GM12878 (cell line): Measurements from ENCODE around the gene EDEM2. TPM values are rescaled to one million over a fixed set of nuclear protein-coding genes. Genes with fewer than 3 reads are reported as not detected.

ENCODE experiments used
- ATAC-seq: fragments of 200-7000 bp; cut with Tn5 transposase; 3 replicates; pipeline ENCODE4 v1.9.1; 2020; ENCODE audit warnings: mild to moderate bottlenecking, moderate library complexity
- BruUV-seq: library from RNA; stranded (reverse); fragments of 400-500 nt; replicated peaks from 2 replicates; lab custom pipeline; 2021; lab: Mats Ljungman, UMichigan
- CTCF ChIA-PET: fragments of 300-600 bp; sonication (Branson Sonifier 250); formaldehyde crosslinking; extraction: SDS; loops from one replicate; lab custom pipeline; 2021; ENCODE audit warnings: inconsistent platforms; lab: Yijun Ruan, JAX
- POLR2A ChIA-PET: fragments of 350-600 bp; formaldehyde crosslinking; extraction: SDS; loops from one replicate; lab custom pipeline; 2021; ENCODE audit warnings: inconsistent platforms; lab: Charles Lee
- RAD21 ChIA-PET: fragments of 300-600 bp; sonication (Branson Sonifier 250); formaldehyde crosslinking; loops from one replicate; lab custom pipeline; 2023; ENCODE audit warnings: antibody characterized with exemption; ENCODE audit not compliant: unreplicated experiment; lab: Charles Lee
- SMC1A ChIA-PET: fragments of 300-600 bp; sonication (Branson Sonifier 250); formaldehyde crosslinking; loops from one replicate; lab custom pipeline; 2023; ENCODE audit not compliant: unreplicated experiment, uncharacterized antibody; lab: Charles Lee
- DNase-seq: peaks from one replicate; pipeline ENCODE4 v3.0.0-alpha.2; 2011; ENCODE audit warnings: low read depth, low spot score
- FAIRE-seq: peaks from 3 replicates; lab custom pipeline; 2011; peaks lifted over from hg19 to GRCh38; lab: Jason Lieb, UNC
- H2AFZ ChIP-seq: 2 replicates; pipeline ENCODE4 v1.6.0; 2011; ENCODE audit warnings: low read depth, low read length, control low read depth; ENCODE audit not compliant: control insufficient read depth
- H3K27ac ChIP-seq: 2 replicates; pipeline ENCODE4 v1.5.1; 2011; ENCODE audit warnings: control low read depth; ENCODE audit not compliant: control insufficient read depth, insufficient read depth
- H3K27me3 ChIP-seq, 2 experiments: replicated peaks in 1 of 2; 2 replicates each; pipeline versions ENCODE4 v1.6.0 to v1.6.1; 2011; ENCODE audit warnings: low read length in 1 of 2; ENCODE audit not compliant: control insufficient read depth in 2 of 2, insufficient read depth in 2 of 2
- H3K36me3 ChIP-seq, 2 experiments: 2 replicates each; pipeline ENCODE4 v1.5.1; 2011; ENCODE audit warnings: low read length in 1 of 2; ENCODE audit not compliant: control insufficient read depth in 2 of 2, insufficient read depth in 2 of 2
- H3K4me1 ChIP-seq: 2 replicates; pipeline ENCODE4 v1.6.1; 2011; ENCODE audit warnings: mild to moderate bottlenecking, low read length, moderate library complexity, mixed read lengths; ENCODE audit not compliant: control insufficient read depth, insufficient read depth
- H3K4me2 ChIP-seq: 2 replicates; pipeline ENCODE4 v1.6.0; 2011; ENCODE audit warnings: control low read depth; ENCODE audit not compliant: control insufficient read depth, insufficient read depth
- H3K4me3 ChIP-seq: fragments of 200-600 bp; sonication (generic); 2 replicates; pipeline ENCODE4 v1.5.1; 2016
- H3K79me2 ChIP-seq: 2 replicates; pipeline ENCODE4 v1.6.0; 2011; ENCODE audit warnings: low read length; ENCODE audit not compliant: control insufficient read depth, insufficient read depth
- H3K9ac ChIP-seq: 2 replicates; pipeline ENCODE4 v1.8.0; 2011; ENCODE audit warnings: low read length, control low read depth, mixed read lengths; ENCODE audit not compliant: control insufficient read depth, insufficient read depth
- H3K9me3 ChIP-seq: replicated peaks from 3 replicates; pipeline ENCODE4 v1.5.1; 2011; ENCODE audit warnings: mild to moderate bottlenecking, low read length; ENCODE audit not compliant: control insufficient read depth, insufficient read depth
- H4K20me1 ChIP-seq: 2 replicates; pipeline ENCODE4 v1.6.0; 2011; ENCODE audit not compliant: control insufficient read depth, insufficient read depth
- ASH2L ChIP-seq: fragments of 300-600, 200-600 bp; sonication (generic); IDR thresholded peaks from 2 replicates; pipeline ENCODE4 v1.6.1; 2017; ENCODE audit warnings: low read depth, mild to moderate bottlenecking, borderline replicate concordance
- EP300 ChIP-seq, 2 experiments: fragments of 150-350 bp in 1 of 2; IDR thresholded peaks; 2 replicates each; pipeline ENCODE4 v1.6.1; 2011 to 2012; ENCODE audit warnings: low read depth in 2 of 2, low read length in 2 of 2, borderline replicate concordance in 1 of 2, improper control_type of control experiment in 1 of 2, inconsistent platforms in 1 of 2; ENCODE audit not compliant: control insufficient read depth in 1 of 2
- GATAD2B ChIP-seq: fragments of 450-650 bp; conservative IDR thresholded peaks from 2 replicates; pipeline ENCODE4 v1.6.1; 2017; ENCODE audit warnings: low read depth, mild to moderate bottlenecking, moderate library complexity
- IKZF1 ChIP-seq: fragments of 450-650 bp; conservative IDR thresholded peaks from 2 replicates; pipeline ENCODE4 v1.6.1; 2017; ENCODE audit warnings: antibody characterized with exemption, mild to moderate bottlenecking
- JUND ChIP-seq: IDR thresholded peaks from 2 replicates; pipeline ENCODE4 v1.6.1; 2012; ENCODE audit warnings: low read depth, mild to moderate bottlenecking, low read length, improper control_type of control experiment, moderate library complexity
- LARP7 ChIP-seq: fragments of 450-650 bp; IDR thresholded peaks from 2 replicates; pipeline ENCODE4 v1.6.1; 2017; ENCODE audit warnings: mild to moderate bottlenecking
- POLR2A ChIP-seq: IDR thresholded peaks from 2 replicates; pipeline ENCODE4 v1.6.1; 2011; ENCODE audit warnings: low read depth, mild to moderate bottlenecking, low read length
- PRDM15 ChIP-seq: fragments of 450-650 bp; formaldehyde crosslinking; IDR thresholded peaks from 2 replicates; pipeline ENCODE4 v1.4.0; 2020; ENCODE audit warnings: mild to moderate bottlenecking, moderate library complexity
- ZNF274 ChIP-seq: IDR thresholded peaks from one replicate; pipeline ENCODE4 v1.8.0; 2011; ENCODE audit not compliant: insufficient read length, insufficient read depth
- WGBS: methylation state at CpG from one replicate; pipeline ENCODE4 v1.1.6; 2016; ENCODE audit warnings: low lambda C conversion rate; ENCODE audit not compliant: insufficient replicate concordance, insufficient coverage; ENCODE audit errors: missing lambda C conversion rate; 5-methylcytosine and 5-hydroxymethylcytosine counted together
- in situ Hi-C: fragments of 300-500 bp; cut with MboI; formaldehyde crosslinking; loops from 9 replicates; pipeline ENCODE4 v1.14.3; 2018; ENCODE audit warnings: mixed read lengths
- intact Hi-C: fragments of 100-400 bp; cut with micrococcal nuclease; formaldehyde crosslinking; loops from one replicate; pipeline ENCODE4 v1.14.2; 2022; ENCODE audit not compliant: unreplicated experiment
- polyA plus RNA-seq, 11 experiments: library from polyadenylated mRNA; depleted of rRNA in 4 of 11; unstranded in 6 of 11; stranded (reverse) in 5 of 11; fragments of >200 nt; fragmentation: Nextera tagmentation in 4 of 11; fragmentation: Illumina TruSeq in 1 of 11; extraction: Ambion mirVana in 4 of 11; extraction: Trizol in 1 of 11; gene quantifications; 1 replicate in 1 of 11; 2 replicates in 10 of 11; pipeline versions ENCODE4 v1.2.1 to v1.2.3, GENCODE V29; 2011 to 2016; ENCODE audit warnings: inconsistent platforms in 2 of 11, missing spikeins in 2 of 11, low read depth in 1 of 11
- total RNA-seq, 4 experiments: library from RNA; depleted of rRNA in 3 of 4; stranded (reverse); fragments of >200 nt in 3 of 4; fragmentation: Illumina TruSeq in 1 of 4; extraction: Trizol in 1 of 4; gene quantifications; 2 replicates each; pipeline versions ENCODE4 v1.2.1 to v1.2.3, GENCODE V29; 2013 to 2021

EDEM2 gene
- total and polyA plus RNA-seq, 10 of the 15 experiments (the other 5 are each of a cell fraction or from before 2014, with no cell fraction given) = 9.9 to 24.8 (median 14.8) TPM

DNA sequence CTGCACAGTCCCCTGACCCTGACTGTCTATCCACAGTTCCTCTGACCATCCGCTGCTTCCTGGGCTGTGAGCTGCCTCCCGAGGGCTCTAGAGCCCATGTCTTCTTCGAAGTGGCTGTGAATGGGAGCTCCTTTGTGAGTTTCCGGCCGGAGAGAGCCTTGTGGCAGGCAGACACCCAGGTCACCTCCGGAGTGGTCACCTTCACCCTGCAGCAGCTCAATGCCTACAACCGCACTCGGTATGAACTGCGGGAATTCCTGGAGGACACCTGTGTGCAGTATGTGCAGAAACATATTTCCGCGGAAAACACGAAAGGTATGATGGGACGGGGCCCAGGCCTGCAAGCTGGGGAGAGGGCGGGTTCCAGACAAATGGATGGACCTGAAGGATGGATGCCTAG, 29.0 kb upstream of the EDEM2 start:
- no peaks in the 10 kb centered on the region for H3K27me3 ChIP-seq
- ChIA-PET CTCF (no interaction called here), POLR2A (no interaction called here), RAD21 (no interaction called here), SMC1A (no interaction called here)
- no peaks in the 10 kb centered on the region for H4K20me1 ChIP-seq
- TF ChIP-seq ASH2L = no peak
- no peak for TF ChIP-seq JUND
- TF ChIP-seq GATAD2B = no peak
- TF ChIP-seq ZNF274 = no peak
- TF ChIP-seq POLR2A = no peak
- TF ChIP-seq PRDM15 (CRISPR knock-in tag) = no peak
- no peak for TF ChIP-seq LARP7
- TF ChIP-seq EP300 (IDR thresholded peaks at IDR 0.05; ENCODE audit: borderline replicate concordance in 1 of 2, control insufficient read depth in 1 of 2, low read depth in 2 of 2, low read length in 2 of 2) = no peak
- no peak for TF ChIP-seq IKZF1
- no peak overlapping the region for H3K27ac ChIP-seq
- intact Hi-C loops (no loop called here), in situ Hi-C loops (no loop called here)
- FAIRE-seq (no peak), ATAC-seq (no peak), DNase-seq (no peak)
- H3K9me3 ChIP-seq = no peaks in the 10 kb centered on the region
- no peaks in the 10 kb centered on the region for H3K4me1 ChIP-seq
- H3K36me3 ChIP-seq = no peaks in the 10 kb centered on the region
- BruUV-seq = no TSS peak
- H3K9ac ChIP-seq = no peak overlapping the region
- H3K4me3 ChIP-seq = no peak overlapping the region
- WGBS = 80% methylated on average over 14 of the region's 14 CpGs
- no peaks in the 10 kb centered on the region for H3K79me2 ChIP-seq
- no peak overlapping the region for H2AFZ ChIP-seq
- no peak overlapping the region for H3K4me2 ChIP-seq
